ENCODE measurements around the gene HOOK1.

Gene HOOK1

GRCh38 chr1:59814901-59815825, at the start of gene HOOK1:
HOOK1 (plus strand) TSS chr1:59814949; CDS start chr1:59815118, 169 bp downstream.
- no peak for DNase-seq

DNA sequence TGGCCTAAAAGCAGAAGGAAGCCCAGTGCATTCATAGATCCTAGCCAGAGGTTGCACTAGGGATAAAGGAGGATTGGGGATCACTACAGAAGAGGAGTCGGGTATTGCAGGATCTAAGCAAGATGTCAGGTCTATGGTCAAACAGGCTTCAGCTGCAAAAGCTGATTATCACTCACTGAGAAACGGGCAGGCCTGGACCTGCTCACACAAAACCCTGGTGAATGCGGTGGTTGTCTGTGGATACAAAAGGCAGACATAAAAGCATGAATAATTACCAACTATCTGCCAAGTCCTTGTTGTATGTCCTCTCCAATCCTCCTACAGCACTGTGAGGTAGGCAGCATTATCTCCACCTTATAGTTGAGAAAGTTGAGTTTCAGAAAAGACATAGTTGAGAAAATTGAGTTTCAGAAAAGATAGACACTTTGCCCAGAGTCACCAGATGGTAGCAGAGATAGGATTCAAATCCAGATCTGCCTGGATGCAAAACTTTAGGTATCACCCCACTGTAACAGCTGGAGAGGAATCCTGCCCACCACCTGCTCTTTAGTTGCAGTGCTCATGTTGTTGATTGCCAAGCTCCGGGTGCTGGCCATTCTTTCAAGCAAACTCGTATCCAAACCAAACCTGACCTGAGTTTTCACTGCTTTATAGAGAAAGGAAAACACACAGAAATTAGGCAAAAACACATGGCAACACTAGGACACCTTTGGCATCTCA, 49.6 kb upstream of the HOOK1 start:
- DNase-seq, result no peak

- DNase-seq, result no peak
Observed at GRCh38 chr1:59766227-59766855, 48.4 kb upstream of the HOOK1 start.

DNA sequence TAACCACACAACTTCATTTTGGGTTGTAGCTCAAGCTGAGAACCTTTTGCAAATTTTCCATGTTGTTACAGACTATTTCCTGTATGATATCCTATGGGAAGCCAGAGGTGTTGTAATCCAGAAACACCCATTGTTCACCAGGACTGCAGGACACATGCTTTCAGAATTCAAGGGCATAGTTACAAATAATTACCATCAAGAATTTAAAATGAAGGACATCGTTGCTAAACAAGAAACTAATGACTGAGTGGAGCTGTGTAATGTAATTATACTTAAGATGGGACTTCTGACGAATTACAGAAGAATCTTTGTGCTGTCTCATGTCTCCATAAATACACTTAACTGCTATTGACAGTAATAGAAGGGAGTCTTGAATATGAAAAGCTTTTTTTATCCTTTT, 47.6 kb upstream of the HOOK1 start:
- no peak for DNase-seq

DNA sequence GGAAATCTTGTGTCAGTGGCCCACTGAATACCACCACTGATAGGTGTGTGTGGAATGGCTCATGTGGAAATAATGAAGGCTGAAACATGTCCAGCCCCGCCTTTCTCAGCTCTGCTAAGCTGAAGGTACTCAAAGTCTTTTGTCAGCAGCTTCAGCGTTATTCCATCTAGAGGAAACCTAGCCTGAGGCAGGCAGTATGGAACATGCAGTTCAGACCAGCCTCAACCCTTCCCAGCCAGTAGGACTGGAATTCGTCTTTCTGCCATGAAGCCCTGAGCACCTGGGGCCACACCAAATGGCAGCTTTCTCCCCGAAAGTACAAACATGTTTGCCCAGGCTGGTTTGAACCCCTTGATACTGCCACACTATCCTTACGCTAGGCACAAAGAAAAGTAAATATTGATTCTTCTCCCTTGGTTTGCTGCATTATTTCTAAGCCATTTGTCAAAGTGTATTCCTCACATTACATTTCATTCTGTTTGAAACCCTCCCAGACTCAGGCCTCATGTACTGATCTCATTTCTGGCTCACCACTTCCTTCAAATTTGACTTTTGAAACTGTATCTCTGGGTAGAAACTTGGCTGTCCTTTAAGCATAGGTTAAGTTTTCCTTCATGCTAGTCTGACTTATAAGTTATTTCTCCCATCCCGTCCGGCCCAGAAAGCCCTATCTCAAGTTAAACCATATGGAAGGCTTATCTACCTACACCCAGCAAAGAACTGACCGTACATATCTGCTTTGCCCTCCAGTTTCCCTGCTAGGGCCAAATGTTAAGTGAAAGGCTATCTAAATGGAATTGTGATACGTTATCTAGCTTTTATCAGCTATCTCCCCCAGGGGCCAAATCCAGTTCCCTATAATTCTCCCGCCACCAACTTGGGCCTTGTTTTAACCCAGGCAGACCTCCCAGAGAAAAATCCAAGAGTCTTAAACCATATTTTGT, 45.7 kb upstream of the HOOK1 start:
- no peak for DNase-seq

- no peak for DNase-seq
Observed at GRCh38 chr1:59769736-59770095, 45.0 kb upstream of the HOOK1 start.

GRCh38 chr1:59771361-59771760, 43.4 kb upstream of the HOOK1 start:
- no peak for DNase-seq

- no peak for DNase-seq
Observed at GRCh38 chr1:59775480-59775879, 39.3 kb upstream of the HOOK1 start.

- peak; percentile 43 for DNase-seq
Observed at GRCh38 chr1:59776960-59777852, 37.5 kb upstream of the HOOK1 start.

DNA sequence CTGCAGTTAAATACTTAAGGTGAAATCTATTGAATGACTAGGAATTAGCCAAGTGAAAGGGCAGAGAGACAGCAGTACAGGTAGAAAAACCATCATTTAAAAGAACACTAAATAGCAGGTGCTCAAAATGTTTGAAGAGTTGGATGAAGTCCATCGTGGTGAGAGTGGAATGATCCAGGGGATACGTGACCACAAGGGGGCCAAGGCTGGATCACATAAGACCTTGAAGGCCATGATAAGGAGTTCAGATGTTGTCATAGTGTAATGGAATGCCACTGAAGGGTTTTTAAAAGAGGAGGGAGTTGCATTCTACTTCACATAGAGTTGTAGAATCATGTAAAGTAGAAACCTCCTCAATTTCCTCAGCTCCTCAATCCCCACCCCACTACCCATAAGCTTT, 34.8 kb upstream of the HOOK1 start:
- DNase-seq, result peak; percentile 4

- no peak for DNase-seq
Observed at GRCh38 chr1:59788825-59789224, 25.9 kb upstream of the HOOK1 start.

GRCh38 chr1:59798600-59798999, 16.1 kb upstream of the HOOK1 start:
- no peak for DNase-seq

DNA sequence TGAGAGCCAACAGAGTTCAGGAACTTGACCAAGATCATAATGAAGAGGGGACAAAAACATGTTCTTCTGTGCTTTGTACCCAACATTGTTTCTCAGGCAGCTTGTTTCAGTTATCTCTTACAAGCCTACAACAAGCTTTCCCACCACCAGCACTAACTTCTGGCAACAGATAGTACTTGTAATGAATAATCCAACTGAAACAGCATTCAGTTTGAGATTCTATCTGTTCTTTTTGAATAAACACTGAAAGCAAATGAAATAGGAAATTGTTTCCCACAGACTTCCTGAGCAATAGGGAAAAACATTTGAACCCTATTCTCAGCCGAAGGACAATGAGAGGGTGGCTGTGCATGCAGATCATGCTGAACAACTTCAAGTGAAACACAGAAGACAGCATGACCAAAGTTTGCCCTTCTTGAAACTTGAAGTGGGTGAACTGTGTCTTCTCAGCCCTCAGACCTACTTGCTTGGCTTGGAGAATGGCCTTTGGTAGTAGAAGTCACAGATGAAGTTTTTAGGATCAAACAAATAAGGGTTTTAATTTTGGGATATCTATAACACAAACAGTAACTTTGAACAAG, 11.2 kb upstream of the HOOK1 start:
- no peak for DNase-seq

DNA sequence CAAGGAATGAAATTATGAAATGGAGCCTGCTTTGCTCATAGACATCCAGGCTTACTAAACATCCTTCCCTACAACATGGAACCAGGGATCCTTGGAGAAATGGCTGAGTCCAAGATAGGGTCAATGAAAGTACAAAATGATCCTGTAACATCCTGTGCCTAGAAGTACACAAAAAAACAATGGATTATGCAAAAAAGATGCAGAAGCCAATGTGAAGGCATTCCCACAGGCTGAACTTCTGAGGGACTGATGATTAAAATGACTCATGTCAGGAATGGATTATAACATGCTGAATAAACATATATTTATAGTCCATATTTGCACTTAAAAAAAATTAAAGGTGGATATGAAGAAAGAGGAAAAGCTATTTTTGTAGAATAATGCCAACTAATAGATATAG, 10.4 kb upstream of the HOOK1 start:
- no peak for DNase-seq

DNA sequence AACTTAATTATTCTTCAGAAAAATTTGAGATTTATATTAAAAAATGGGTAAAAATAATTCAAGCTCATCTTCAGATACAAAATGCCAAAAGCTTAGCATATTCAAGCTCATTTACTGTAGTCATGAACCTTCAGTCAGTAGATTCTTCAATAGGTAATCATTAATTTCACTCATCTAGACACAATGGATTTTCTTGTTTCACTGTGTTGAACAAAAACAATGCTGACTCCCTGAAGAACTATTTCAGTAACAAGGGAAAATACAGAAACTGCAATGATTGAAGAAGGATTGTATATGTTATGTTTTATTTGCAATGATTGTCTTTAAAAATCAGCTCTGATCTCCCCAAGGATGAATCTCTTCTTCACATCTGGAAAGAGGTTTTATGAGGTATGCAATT, 9.2 kb upstream of the HOOK1 start:
- no peak for DNase-seq

DNA sequence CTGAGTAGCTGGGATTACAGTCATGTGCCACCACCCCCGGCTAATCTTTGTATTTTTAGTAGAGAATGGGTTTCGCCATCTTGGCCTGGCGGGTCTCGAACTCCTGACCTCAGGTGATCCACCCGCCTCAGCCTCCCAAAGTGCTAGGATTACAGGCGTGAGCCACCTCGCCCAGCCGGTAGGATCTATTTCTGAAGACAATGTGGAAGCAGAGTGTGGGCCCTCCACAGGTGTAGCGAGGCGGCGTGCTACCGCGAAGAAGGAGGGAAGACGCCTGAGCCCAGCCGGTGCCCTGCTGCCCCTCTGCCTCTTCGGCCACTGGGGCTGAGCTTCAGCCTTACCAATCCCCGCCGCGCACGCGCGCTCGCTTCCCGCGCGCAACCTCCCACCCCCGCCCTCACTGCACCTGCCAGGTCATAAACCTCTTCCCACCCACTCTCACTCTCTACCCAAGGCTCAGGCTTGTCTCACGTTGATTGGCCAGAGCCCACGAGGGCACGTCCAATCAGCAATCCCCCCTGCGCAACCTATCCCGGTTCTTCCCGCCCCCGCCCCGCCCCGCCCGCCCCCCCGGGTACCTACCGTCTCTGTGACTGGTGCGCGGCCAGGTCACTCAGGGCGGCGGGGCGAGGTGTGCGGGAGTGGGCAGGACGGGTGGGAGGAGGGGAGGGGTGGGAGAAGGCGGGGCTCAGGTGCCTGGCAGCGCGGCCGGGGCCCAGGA, 409 bp upstream of the HOOK1 start:
- DNase-seq, result peak; percentile 95

GRCh38 chr1:59815892-59816291, 1.1 kb downstream of the HOOK1 start:
- no peak for DNase-seq

- DNase-seq, result no peak
Observed at GRCh38 chr1:59816318-59816878, 1.6 kb downstream of the HOOK1 start.

DNA sequence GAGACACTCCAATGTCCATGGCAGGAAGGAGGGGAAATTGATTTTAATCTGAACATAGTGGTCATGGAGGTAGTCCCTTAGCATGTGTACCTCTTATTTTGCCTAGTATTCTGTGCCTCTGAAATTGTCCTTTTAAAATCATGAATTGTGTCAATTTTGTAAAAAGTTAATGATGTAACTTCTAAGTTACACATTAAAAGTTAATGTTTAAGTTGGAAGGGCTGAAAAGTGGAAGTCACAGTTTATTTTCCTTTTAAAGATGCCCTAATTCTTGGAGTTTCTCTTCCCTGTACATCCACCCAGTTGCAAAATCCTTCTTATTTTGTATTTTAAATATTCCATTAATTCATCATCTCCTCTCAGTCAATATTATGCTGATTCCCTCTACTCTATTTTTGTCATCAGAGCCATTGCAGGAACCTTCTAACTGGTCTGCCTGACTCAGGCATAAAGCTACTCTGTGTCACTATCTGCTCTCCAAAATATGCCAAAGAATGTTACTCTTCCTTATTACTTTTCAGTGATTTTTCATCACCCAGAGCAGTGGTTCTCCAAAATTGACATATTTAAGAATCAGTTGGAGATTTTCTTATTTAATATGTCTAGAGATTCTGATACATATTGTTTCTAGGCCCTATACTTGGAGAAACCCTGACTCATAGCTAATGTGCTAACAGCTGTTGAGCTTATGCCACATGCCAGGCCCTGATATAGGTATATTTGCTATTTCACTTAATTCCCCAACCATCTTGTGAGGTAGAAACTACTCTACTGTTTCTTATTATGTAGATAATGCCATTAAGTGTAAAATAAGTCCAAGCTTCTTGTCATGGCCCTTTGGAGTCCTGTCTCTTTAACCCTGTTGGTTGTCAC, 5.1 kb downstream of the HOOK1 start:
- no peak for DNase-seq

Data from NCI-H226 (cell line).